GM12878 (cell line): ENCODE measurements around the gene KLHDC9. TPM values are rescaled to one million over a fixed set of nuclear protein-coding genes. Genes with fewer than 3 reads are reported as not detected.

ENCODE experiments used
- CBFB ChIP-seq: IDR thresholded peaks from 2 replicates; pipeline ENCODE4 v1.6.1; 2016; ENCODE audit warnings: antibody characterized with exemption, low read depth
- CBX5 ChIP-seq: sonication (generic); IDR thresholded peaks from 2 replicates; pipeline ENCODE4 v1.6.1; 2016; ENCODE audit warnings: low read depth, moderate library complexity, mild to moderate bottlenecking, inconsistent platforms
- CREM ChIP-seq: IDR thresholded peaks from 2 replicates; pipeline ENCODE4 v1.6.1; 2014; ENCODE audit warnings: antibody characterized with exemption, low read depth
- CTCF ChIP-seq, 3 experiments: IDR thresholded peaks in 2 of 3; conservative IDR thresholded peaks in 1 of 3; 2 replicates each; pipeline ENCODE4 v1.5.1; 2011; ENCODE audit warnings: low read depth in 3 of 3, low read length in 3 of 3, mild to moderate bottlenecking in 3 of 3, control low read depth in 2 of 3, moderate library complexity in 2 of 3, inconsistent platforms in 1 of 3, mixed read lengths in 1 of 3; ENCODE audit not compliant: control insufficient read depth in 2 of 3, insufficient read depth in 1 of 3; ENCODE audit errors: extremely low read depth in 1 of 3
- ETV6 ChIP-seq, 2 experiments: fragments of 450-650 bp in 1 of 2; IDR thresholded peaks in 1 of 2; conservative IDR thresholded peaks in 1 of 2; 2 replicates each; pipeline ENCODE4 v1.6.1; 2014; ENCODE audit warnings: antibody characterized with exemption in 1 of 2, borderline replicate concordance in 1 of 2, low read depth in 1 of 2, mild to moderate bottlenecking in 1 of 2, moderate library complexity in 1 of 2
- FOS ChIP-seq: IDR thresholded peaks from 3 replicates; pipeline ENCODE4 v1.6.1; 2011; ENCODE audit warnings: borderline replicate concordance; ENCODE audit not compliant: insufficient read length; ENCODE audit errors: extremely low read depth
- GABPA ChIP-seq: IDR thresholded peaks from 2 replicates; pipeline ENCODE4 v1.6.1; 2014; ENCODE audit warnings: antibody characterized with exemption, low read depth, mild to moderate bottlenecking, inconsistent platforms
- IKZF2 ChIP-seq, 2 experiments: fragments of 450-650 bp; IDR thresholded peaks; 2 replicates each; pipeline ENCODE4 v1.6.1; 2017; ENCODE audit warnings: mild to moderate bottlenecking in 2 of 2, moderate library complexity in 2 of 2
- KDM1A ChIP-seq: fragments of 200-600 bp; sonication (generic); IDR thresholded peaks from 2 replicates; pipeline ENCODE4 v1.6.1; 2016; ENCODE audit warnings: borderline replicate concordance
- MTA3 ChIP-seq: IDR thresholded peaks from 2 replicates; pipeline ENCODE4 v1.6.1; 2012; ENCODE audit warnings: low read length, inconsistent platforms, borderline replicate concordance
- MYB ChIP-seq: fragments of 150-350 bp; IDR thresholded peaks from 2 replicates; pipeline ENCODE4 v1.6.1; 2014; ENCODE audit warnings: mild to moderate bottlenecking, low read depth, low read length, borderline replicate concordance
- NFYA ChIP-seq: IDR thresholded peaks from 2 replicates; pipeline ENCODE4 v1.6.1; 2011; ENCODE audit warnings: low read depth, mild to moderate bottlenecking, low read length, improper control_type of control experiment, borderline replicate concordance
- NR2F1 ChIP-seq: fragments of 450-650 bp; conservative IDR thresholded peaks from 2 replicates; pipeline ENCODE4 v1.6.1; 2017; ENCODE audit warnings: mild to moderate bottlenecking
- SIX5 ChIP-seq: IDR thresholded peaks from 2 replicates; pipeline ENCODE4 v1.6.1; 2011; ENCODE audit warnings: mild to moderate bottlenecking, low read depth, low read length, moderate library complexity; ENCODE audit not compliant: severe bottlenecking
- SMC3 ChIP-seq: IDR thresholded peaks from 2 replicates; pipeline ENCODE4 v1.6.1; 2011; ENCODE audit warnings: low read length, improper control_type of control experiment, borderline replicate concordance
- SREBF2 ChIP-seq: IDR thresholded peaks from 2 replicates; pipeline ENCODE4 v1.6.1; 2012; ENCODE audit warnings: mild to moderate bottlenecking, low read length
- STAT3 ChIP-seq: IDR thresholded peaks from 2 replicates; pipeline ENCODE4 v1.6.1; 2011; ENCODE audit warnings: low read depth, low read length, improper control_type of control experiment
- TAF1 ChIP-seq: IDR thresholded peaks from 2 replicates; pipeline ENCODE4 v1.6.1; 2011; ENCODE audit warnings: mild to moderate bottlenecking, low read depth, low read length, borderline replicate concordance
- TCF3 ChIP-seq: IDR thresholded peaks from 2 replicates; pipeline ENCODE4 v1.6.1; 2012; ENCODE audit warnings: low read depth, mild to moderate bottlenecking, low read length, borderline replicate concordance; ENCODE audit not compliant: insufficient read depth
- USF1 ChIP-seq: IDR thresholded peaks from 2 replicates; pipeline ENCODE4 v1.6.1; 2011; ENCODE audit warnings: borderline replicate concordance, low read depth, mild to moderate bottlenecking, moderate library complexity, mixed read lengths, low read length; ENCODE audit not compliant: insufficient read depth; ENCODE audit errors: extremely low read length
- ZZZ3 ChIP-seq: IDR thresholded peaks from 2 replicates; pipeline ENCODE4 v1.6.1; 2011; ENCODE audit warnings: low read depth; ENCODE audit not compliant: control insufficient read depth, insufficient read length
- polyA plus RNA-seq, 11 experiments: library from polyadenylated mRNA; depleted of rRNA in 4 of 11; unstranded in 6 of 11; stranded (reverse) in 5 of 11; fragments of >200 nt; fragmentation: Nextera tagmentation in 4 of 11; fragmentation: Illumina TruSeq in 1 of 11; extraction: Ambion mirVana in 4 of 11; extraction: Trizol in 1 of 11; gene quantifications; 1 replicate in 1 of 11; 2 replicates in 10 of 11; pipeline versions ENCODE4 v1.2.1 to v1.2.3, GENCODE V29; 2011 to 2016; ENCODE audit warnings: inconsistent platforms in 2 of 11, missing spikeins in 2 of 11, low read depth in 1 of 11
- total RNA-seq, 4 experiments: library from RNA; depleted of rRNA in 3 of 4; stranded (reverse); fragments of >200 nt in 3 of 4; fragmentation: Illumina TruSeq in 1 of 4; extraction: Trizol in 1 of 4; gene quantifications; 2 replicates each; pipeline versions ENCODE4 v1.2.1 to v1.2.3, GENCODE V29; 2013 to 2021
- TF ChIP-seq, protein P1 (sequence below): fragments of 150-350 bp; IDR thresholded peaks from 2 replicates; pipeline ENCODE4 v1.6.1; 2016; ENCODE audit warnings: low read depth, low read length

KLHDC9 gene
- total and polyA plus RNA-seq, 10 of the 15 experiments (the other 5 are each of a cell fraction or from before 2014, with no cell fraction given), result 0.66 to 4.9 (median 2.6) TPM

GRCh38 chr1:161069731-161070270, 28.4 kb upstream of the KLHDC9 start, which contains the start of gene ARHGAP30 (continued):
- TF ChIP-seq USF1 (peak; percentile 37), ZZZ3 (no peak), GABPA (peak; percentile 90), MYB (no peak), CREM (peak; percentile 81; the same call in 1 of the 2 replicates), STAT3 (no peak), SMC3 (no peak), ETV6 (conservative IDR thresholded peaks at IDR 0.05 in 1 of 2, IDR thresholded peaks at IDR 0.05 in 1 of 2; ENCODE audit: borderline replicate concordance in 1 of 2, low read depth in 1 of 2) (peak in 1 of 2 experiments; percentile 87; a peak in 2 of 4 replicates), CTCF (IDR thresholded peaks at IDR 0.05 in 2 of 3, conservative IDR thresholded peaks at IDR 0.05 in 1 of 3; ENCODE audit: control insufficient read depth in 2 of 3, extremely low read depth in 1 of 3, insufficient read depth in 1 of 3, low read depth in 3 of 3, low read length in 3 of 3) (no peak), IKZF2 (IDR thresholded peaks at IDR 0.05) (peak; percentile 70; a peak in 3 of 4 replicates), TAF1 (peak; percentile 84), FOS (no peak), SREBF2 (peak; percentile 49; the same call in 1 of the 2 replicates), NFYA (no peak), TCF3 (peak; percentile 16; the same call in 1 of the 2 replicates), CBFB (peak; percentile 98), MTA3 (peak; percentile 8; the same call in 1 of the 2 replicates), CBX5 (no peak), SIX5 (peak; percentile 12), NR2F1 (peak; percentile 63), KDM1A (no peak)
- TF ChIP-seq, protein P1, sequence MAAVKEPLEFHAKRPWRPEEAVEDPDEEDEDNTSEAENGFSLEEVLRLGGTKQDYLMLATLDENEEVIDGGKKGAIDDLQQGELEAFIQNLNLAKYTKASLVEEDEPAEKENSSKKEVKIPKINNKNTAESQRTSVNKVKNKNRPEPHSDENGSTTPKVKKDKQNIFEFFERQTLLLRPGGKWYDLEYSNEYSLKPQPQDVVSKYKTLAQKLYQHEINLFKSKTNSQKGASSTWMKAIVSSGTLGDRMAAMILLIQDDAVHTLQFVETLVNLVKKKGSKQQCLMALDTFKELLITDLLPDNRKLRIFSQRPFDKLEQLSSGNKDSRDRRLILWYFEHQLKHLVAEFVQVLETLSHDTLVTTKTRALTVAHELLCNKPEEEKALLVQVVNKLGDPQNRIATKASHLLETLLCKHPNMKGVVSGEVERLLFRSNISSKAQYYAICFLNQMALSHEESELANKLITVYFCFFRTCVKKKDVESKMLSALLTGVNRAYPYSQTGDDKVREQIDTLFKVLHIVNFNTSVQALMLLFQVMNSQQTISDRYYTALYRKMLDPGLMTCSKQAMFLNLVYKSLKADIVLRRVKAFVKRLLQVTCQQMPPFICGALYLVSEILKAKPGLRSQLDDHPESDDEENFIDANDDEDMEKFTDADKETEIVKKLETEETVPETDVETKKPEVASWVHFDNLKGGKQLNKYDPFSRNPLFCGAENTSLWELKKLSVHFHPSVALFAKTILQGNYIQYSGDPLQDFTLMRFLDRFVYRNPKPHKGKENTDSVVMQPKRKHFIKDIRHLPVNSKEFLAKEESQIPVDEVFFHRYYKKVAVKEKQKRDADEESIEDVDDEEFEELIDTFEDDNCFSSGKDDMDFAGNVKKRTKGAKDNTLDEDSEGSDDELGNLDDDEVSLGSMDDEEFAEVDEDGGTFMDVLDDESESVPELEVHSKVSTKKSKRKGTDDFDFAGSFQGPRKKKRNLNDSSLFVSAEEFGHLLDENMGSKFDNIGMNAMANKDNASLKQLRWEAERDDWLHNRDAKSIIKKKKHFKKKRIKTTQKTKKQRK, result no peak
